OCI-LY1 (cell line): ENCODE results near the gene OGFR.

Experiments used
- EZH2 ChIP-seq: fragments of 200-600 bp; sonication (generic), shearing (Covaris generic); IDR thresholded peaks from 2 replicates; pipeline ENCODE4 v1.8.0; 2017; ENCODE audit warnings: borderline replicate concordance, mixed run types, mild to moderate bottlenecking, antibody characterized with exemption, low read length, moderate library complexity, mixed read lengths
- TF ChIP-seq, protein P1 (sequence below): fragments of 200-600 bp; sonication (generic), shearing (Covaris generic); IDR thresholded peaks from 2 replicates; pipeline ENCODE4 v1.5.1; 2017; ENCODE audit warnings: mild to moderate bottlenecking, antibody characterized with exemption, low read length, moderate library complexity, mixed read lengths

DNA sequence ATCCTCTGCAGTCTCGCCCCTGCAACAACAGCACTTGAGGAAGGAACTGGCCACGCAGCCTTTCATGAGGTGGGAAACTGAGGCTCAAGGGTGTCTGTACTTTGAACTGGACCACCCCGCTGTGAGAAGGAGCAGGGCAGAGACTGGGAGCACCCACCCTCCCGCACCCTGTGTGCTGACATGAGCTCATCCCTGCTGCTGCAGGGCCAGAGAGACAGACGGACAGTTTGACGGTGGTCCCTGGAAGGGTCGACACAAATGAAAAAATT, 25.3 kb upstream of the OGFR start:
- TF ChIP-seq, protein P1, sequence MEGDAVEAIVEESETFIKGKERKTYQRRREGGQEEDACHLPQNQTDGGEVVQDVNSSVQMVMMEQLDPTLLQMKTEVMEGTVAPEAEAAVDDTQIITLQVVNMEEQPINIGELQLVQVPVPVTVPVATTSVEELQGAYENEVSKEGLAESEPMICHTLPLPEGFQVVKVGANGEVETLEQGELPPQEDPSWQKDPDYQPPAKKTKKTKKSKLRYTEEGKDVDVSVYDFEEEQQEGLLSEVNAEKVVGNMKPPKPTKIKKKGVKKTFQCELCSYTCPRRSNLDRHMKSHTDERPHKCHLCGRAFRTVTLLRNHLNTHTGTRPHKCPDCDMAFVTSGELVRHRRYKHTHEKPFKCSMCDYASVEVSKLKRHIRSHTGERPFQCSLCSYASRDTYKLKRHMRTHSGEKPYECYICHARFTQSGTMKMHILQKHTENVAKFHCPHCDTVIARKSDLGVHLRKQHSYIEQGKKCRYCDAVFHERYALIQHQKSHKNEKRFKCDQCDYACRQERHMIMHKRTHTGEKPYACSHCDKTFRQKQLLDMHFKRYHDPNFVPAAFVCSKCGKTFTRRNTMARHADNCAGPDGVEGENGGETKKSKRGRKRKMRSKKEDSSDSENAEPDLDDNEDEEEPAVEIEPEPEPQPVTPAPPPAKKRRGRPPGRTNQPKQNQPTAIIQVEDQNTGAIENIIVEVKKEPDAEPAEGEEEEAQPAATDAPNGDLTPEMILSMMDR: no peak
- TF ChIP-seq EZH2: no peak
